ENCODE data around the gene IP6K2.

- TF ChIP-seq CTCF (IDR thresholded peaks at IDR 0.05) (peak in 1 of 3 donors; percentile 33), POLR2A (IDR thresholded peaks at IDR 0.05) (no peak)
Measured at GRCh38 chr3:48685293-48685602, 31.8 kb downstream of the IP6K2 start.
